ENCODE data around the gene ZNF808.
A peak's percentile ranks its signal among the peaks of the same experiment; 100 is the strongest.
"Not testable (repeated sequence)": the region's sequence is repeated elsewhere in the genome, so short reads cannot be mapped to it uniquely, and the experiment has no call there.

Gene ZNF808

DNA sequence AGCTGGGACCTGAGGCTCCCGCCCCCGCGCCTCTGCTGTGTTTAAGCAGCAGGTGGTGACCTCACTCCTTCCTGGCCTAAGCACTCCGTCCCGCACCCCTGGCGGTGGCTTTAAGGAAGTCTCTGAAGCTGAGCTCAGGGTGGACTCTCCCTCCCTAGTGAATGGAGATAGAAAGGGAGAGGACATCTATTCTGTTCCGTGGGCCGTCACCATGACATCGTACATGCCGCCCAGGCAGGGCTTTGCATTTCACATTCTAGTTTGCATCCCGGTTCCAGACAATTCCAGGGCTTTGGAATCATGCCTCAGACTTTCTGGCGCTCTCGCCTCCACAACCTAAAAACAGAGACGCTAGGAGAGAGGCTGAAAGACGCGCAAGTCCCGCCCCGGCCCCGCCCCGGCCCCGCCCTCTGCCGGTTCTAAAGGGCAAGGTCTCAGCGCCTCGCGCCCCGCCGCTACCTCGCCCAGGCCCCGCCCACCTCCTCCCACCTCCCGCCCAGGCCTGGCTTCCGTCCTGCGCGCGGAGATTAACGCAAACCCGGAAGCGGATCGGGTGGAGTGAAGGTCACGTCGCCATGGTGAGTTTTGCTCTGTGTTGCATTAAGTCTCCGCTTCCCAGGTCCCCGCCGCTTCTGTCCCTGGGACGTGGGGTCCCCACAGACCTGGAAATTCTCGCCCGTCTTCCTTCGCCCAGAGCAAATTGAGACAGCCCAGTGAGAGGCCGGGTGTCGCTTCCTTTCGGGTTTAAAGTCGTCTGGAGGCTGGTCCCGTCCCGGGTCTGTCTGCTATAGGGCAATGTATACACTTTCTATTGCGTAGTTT, at the start of gene ZNF808:
ZNF808 (plus strand) TSS at position 535 of the 822 bp plus-strand sequence. CDS start 15,617 bp downstream, outside the sequence.
- Mint-ChIP-seq H3K27ac (peak within 1 kb of the TSS; percentile 97), H3K27me3 (no peaks in the 10 kb centered on the region), H3K36me3 (peaks cover 10% of the 10 kb centered on the region), H3K9me3 (ENCODE audit: low read depth) (peaks cover under 1% of the 10 kb centered on the region), H3K4me3 (peak within 1 kb of the TSS; percentile 97), H3K4me1 (ENCODE audit: low read depth) (peaks cover 24% of the 10 kb centered on the region)

DNA sequence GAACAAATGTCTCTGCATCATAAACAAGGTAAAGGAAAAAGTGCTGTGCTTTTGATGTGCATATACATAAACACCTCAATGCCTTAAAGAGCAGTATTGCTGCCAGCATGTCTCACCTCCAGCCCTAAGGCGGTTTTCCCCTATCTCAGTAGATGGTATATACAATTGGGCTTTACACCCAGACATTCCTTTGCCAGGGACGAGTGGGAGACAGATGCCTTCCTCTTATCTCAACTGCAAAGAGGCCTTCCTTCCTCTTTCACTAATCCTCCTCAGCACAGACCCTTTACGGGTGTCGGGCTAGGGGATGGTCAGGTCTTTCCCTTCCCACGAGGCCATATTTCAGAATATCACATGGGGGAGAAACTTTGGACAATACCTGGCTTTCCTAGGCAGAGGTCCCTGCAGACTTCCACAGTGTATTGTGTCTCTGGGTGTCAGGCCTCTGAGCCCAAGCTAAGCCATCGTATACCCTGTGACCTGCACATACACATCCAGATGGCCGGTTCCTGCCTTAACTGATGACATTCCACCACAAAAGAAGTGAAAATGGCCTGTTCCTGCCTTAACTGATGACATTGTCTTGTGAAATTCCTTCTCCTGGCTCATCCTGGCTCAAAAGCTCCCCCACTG, 43.2 kb upstream of the ZNF808 start:
- H3K27me3 Mint-ChIP-seq; H3K27ac Mint-ChIP-seq; H3K4me1 Mint-ChIP-seq (ENCODE audit: low read depth); H3K4me3 Mint-ChIP-seq: not testable (repeated sequence)
- peaks cover 24% of the 10 kb centered on the region for H3K36me3 Mint-ChIP-seq
- H3K9me3 Mint-ChIP-seq (ENCODE audit: low read depth) = peaks cover 25% of the 10 kb centered on the region

DNA sequence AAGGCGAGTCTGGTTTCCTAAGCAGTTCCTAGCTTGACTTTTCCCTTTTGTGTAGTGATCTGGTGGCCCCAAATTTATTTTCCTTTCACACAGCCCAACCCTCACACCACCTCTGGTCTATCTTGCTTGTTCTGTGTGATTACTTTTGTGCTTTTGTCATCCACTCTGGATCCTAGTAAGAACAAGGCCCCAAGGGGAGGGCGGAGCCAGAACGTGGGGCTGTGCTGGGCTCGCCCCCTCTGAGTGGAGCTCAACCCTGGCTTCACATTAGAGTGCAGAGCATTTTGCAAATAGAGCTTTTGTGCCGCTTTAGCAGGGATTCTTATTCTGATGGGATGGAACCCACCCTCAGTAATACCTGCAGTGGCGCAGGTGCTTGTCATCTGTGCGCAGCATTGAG, 42.4 kb upstream of the ZNF808 start:
- peaks cover 25% of the 10 kb centered on the region for H3K9me3 Mint-ChIP-seq (ENCODE audit: low read depth)
- not testable (repeated sequence) for H3K27ac Mint-ChIP-seq; H3K27me3 Mint-ChIP-seq; H3K4me3 Mint-ChIP-seq; H3K4me1 Mint-ChIP-seq (ENCODE audit: low read depth)
- peaks cover 24% of the 10 kb centered on the region for H3K36me3 Mint-ChIP-seq

DNA sequence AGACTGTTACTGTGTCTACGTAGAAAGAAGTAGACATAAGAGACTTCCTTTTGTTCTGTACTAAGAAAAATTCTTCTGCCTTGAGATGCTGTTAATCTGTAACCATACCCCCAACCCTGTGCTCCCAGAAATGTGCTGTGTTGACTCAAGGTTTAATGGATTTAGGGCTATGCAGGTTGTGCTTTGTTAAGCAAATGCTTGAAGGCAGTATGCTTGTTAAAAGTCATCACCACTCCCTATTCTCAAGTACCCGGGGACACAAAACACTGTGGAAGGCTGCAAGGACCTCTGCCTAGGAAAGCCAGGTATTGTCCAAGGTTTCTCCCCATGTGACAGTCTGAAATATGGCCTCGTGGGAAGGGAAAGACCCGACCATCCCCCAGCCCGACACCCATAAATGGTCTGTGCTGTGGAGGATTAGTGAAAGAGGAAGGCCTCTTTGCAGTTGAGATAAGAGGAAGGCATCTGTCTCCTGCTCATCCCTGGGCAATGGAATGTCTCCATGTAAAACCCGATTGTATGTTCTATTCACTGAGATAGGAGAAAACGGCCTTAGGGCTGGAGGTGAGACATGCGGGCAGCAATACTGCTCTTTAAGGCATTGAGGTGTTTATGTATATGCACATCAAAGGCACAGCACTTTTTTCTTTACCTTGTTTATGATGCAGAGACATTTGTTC, 41.8 kb upstream of the ZNF808 start:
- H3K4me1 Mint-ChIP-seq (ENCODE audit: low read depth); H3K27ac Mint-ChIP-seq; H3K4me3 Mint-ChIP-seq; H3K27me3 Mint-ChIP-seq: not testable (repeated sequence)
- Mint-ChIP-seq H3K36me3 (peaks cover 24% of the 10 kb centered on the region), H3K9me3 (ENCODE audit: low read depth) (peaks cover 26% of the 10 kb centered on the region)

DNA sequence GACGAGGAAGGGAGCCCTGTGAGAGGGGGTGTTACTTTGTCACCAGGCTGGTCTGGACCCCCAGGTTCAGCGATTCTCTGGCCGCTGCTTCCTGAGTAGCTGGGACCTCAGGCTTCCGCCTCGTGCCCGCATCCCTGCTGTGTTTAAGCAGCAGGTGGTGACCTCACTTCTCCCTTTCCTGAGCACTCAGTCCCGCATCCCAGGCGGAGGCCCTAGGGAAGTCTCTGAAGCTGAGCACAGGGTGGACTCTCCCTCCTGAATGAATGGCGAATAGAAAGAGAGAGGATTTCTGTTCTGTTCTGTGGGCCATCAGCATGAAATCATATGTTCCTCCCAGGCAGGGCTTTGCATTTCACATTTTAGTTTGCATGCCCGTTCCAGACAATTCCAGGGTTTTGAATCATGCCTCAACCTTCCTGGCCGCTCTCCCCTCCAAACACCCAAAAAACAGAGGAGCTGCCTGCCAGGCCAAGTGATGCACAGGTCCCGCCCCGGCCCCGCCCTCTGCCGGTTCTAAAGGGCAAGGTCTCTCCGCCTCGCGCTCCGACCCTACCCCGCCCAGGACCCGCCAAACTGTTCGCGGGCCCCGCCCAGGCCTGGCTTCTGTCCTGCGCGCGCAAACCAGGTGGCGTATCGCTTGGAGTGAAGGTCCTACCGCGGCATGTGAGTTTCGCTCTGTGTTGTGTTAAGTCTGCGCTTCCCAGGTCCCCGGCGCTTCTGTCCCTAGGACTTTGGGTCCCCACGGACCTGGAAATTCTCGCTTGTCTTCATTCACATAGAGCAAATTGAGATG, 35.1 kb upstream of the ZNF808 start:
- H3K9me3 Mint-ChIP-seq (ENCODE audit: low read depth) = peaks cover 11% of the 10 kb centered on the region
- no peak overlapping the region for H3K27ac Mint-ChIP-seq
- H3K4me1 Mint-ChIP-seq (ENCODE audit: low read depth) = no peaks in the 10 kb centered on the region
- peaks cover 2% of the 10 kb centered on the region for H3K27me3 Mint-ChIP-seq
- H3K4me3 Mint-ChIP-seq = no peak overlapping the region
- H3K36me3 Mint-ChIP-seq = peaks cover 15% of the 10 kb centered on the region

DNA sequence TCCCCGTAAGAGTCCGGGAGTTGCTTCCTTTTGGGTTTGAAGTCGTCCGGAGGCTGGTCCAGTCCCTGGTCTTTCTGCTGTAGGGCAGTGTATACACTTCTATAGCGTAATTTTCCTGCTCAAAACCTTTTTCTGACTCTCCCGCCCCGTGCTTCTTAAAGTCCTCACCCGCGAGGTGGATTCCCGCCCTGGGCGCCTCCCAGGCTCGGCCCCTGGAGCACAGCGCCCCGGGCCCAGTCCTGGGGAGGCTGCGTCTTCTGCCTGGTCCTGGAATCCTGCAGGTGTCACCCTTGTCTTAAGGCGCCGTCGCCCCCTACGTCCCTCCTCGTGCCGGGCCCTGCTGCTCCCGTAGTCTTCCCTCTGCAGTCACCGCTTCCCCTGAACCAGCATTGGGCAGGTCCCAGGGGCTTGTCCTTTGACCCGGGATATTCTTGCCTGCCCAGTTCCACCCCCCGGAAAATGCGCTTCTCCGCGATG, 34.4 kb upstream of the ZNF808 start:
- H3K9me3 Mint-ChIP-seq (ENCODE audit: low read depth) = peaks cover 16% of the 10 kb centered on the region
- no peaks in the 10 kb centered on the region for H3K4me1 Mint-ChIP-seq (ENCODE audit: low read depth)
- H3K27me3 Mint-ChIP-seq = peaks cover 2% of the 10 kb centered on the region
- no peak overlapping the region for H3K4me3 Mint-ChIP-seq
- H3K36me3 Mint-ChIP-seq = peaks cover 20% of the 10 kb centered on the region
- H3K27ac Mint-ChIP-seq = no peak overlapping the region

DNA sequence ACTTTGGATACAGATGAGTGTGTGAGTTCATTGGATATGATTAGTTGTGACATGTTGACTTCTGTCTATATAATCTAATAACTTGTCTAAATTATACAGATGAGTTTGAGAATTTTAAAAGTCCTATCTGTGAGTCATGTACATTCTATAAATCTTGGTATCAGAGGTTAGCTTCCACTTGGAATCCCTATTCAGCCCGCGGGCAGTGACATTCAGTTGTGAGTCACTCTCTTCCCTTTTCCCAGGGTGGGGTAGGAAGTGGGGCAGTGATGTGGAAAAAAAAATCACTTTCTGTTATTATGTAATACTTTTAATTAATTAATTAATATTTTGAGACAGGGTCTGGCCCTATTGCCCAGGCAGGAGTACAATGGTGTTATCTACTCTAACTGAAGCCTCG, 33.0 kb upstream of the ZNF808 start:
- no peak overlapping the region for H3K4me3 Mint-ChIP-seq
- peaks cover 16% of the 10 kb centered on the region for H3K9me3 Mint-ChIP-seq (ENCODE audit: low read depth)
- H3K36me3 Mint-ChIP-seq = peaks cover 23% of the 10 kb centered on the region
- H3K27ac Mint-ChIP-seq = no peak overlapping the region
- H3K27me3 Mint-ChIP-seq = peaks cover 2% of the 10 kb centered on the region
- no peaks in the 10 kb centered on the region for H3K4me1 Mint-ChIP-seq (ENCODE audit: low read depth)

DNA sequence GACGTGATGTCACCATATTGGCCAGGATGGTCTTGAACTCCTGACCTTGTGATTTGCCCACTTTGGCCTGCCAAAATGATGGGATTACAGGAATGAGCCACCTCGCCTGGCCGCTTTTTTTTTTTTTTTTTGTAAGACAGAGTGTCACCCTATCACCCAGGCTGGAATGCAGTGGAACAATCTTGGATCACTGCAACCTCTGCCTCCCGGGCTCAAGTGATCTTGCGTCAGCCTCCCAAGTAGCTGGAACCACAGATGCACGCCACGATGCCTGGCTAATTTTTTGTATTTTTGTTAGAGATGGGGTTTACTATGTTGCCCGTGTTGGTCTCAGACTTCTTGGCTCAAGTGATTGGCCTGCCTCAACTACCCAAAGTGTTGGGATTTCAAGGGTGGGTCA, 28.9 kb upstream of the ZNF808 start:
- Mint-ChIP-seq H3K4me3 (no peak overlapping the region), H3K36me3 (peaks cover 33% of the 10 kb centered on the region), H3K9me3 (ENCODE audit: low read depth) (peaks cover 9% of the 10 kb centered on the region), H3K27me3 (peaks cover 2% of the 10 kb centered on the region), H3K4me1 (ENCODE audit: low read depth) (no peaks in the 10 kb centered on the region), H3K27ac (no peak overlapping the region)

DNA sequence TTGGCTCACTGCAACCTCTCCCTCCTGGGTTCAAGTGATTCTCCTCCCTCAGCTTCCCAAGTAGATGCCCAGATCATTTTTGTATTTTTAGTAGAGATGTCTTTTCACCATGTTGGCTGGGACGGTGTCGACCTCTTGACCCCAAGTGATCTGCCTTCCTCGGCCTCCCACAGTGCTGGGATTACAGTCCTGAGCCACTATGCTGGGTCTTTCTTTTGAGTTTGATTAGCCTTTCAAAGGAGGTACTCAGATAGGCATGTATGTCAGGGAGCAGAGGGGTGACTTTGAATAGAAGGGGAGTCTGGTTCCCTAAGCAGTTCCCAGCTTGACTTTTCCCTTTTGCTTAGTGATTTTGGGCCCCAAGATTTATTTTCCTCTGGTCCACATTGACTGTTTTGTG, 27.0 kb upstream of the ZNF808 start:
- H3K27me3 Mint-ChIP-seq; H3K4me1 Mint-ChIP-seq (ENCODE audit: low read depth); H3K27ac Mint-ChIP-seq; H3K9me3 Mint-ChIP-seq (ENCODE audit: low read depth); H3K4me3 Mint-ChIP-seq: not testable (repeated sequence)
- H3K36me3 Mint-ChIP-seq = peaks cover 36% of the 10 kb centered on the region

DNA sequence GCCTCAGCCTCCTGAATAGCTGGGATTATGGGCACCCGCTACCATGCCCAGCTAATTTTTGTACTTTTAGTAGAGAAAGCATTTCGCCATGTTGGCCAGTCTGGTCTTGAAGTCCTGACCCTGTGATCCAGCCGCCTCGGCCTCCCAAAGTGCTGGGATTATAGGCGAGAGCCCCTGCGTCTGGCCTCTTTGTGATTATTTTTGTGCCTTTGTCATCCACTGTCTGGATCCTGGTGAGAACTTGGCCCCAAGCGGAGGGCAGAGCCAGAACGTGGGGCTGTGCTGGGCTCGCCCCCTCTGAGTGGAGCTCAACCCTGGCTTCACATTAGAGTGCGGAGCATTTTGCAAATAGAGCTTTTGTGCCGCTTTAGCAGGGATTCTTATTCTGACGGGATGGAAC, 26.5 kb upstream of the ZNF808 start:
- not testable (repeated sequence) for H3K27me3 Mint-ChIP-seq; H3K4me1 Mint-ChIP-seq (ENCODE audit: low read depth); H3K4me3 Mint-ChIP-seq; H3K9me3 Mint-ChIP-seq (ENCODE audit: low read depth); H3K27ac Mint-ChIP-seq
- H3K36me3 Mint-ChIP-seq = peaks cover 41% of the 10 kb centered on the region

DNA sequence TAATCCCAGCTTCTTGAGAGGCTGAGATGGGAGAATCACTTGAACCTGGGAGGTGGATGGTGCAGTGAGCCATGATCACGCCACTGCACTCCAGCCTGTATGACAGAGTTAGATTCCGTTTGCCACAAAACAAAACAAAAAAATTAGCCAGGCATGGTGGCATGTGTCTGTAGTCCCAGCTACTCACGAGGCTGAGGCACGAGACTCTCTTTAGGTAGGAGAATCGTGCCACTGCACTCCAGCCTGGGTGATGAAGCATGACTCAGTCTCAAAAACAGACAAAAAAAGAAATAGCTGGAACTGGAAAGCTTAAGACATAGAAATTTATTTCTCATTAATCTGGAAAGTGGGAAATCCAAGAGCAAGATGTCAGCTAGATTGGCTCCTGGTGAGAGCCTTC, 20.2 kb upstream of the ZNF808 start:
- Mint-ChIP-seq H3K4me1 (ENCODE audit: low read depth) (no peaks in the 10 kb centered on the region), H3K27me3 (no peaks in the 10 kb centered on the region), H3K4me3 (no peak overlapping the region), H3K27ac (no peak overlapping the region), H3K36me3 (peaks cover 46% of the 10 kb centered on the region), H3K9me3 (ENCODE audit: low read depth) (peaks cover 21% of the 10 kb centered on the region)

DNA sequence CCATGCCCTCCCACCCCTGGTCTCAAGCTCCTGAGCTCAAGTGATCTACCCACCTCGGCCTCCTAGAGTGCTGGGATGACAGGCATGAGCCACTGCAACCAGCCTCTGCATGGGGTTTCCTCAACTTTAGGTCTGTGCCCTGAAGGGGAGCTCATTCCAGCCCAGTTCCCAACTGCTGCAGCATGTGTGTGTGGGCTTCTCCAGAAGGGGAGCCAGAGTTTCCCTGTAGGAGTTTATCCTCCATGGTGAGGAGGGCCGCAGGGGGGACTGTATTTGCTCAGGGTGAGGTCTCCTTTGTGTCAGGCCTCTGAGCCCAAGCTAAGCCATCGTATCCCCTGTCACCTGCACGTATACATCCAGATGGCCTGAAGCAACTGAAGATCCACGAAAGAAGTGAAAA, 11.3 kb upstream of the ZNF808 start:
- Mint-ChIP-seq H3K36me3 (peaks cover 44% of the 10 kb centered on the region), H3K27me3 (peaks cover 5% of the 10 kb centered on the region), H3K9me3 (ENCODE audit: low read depth) (peaks cover 35% of the 10 kb centered on the region), H3K4me1 (ENCODE audit: low read depth) (no peaks in the 10 kb centered on the region), H3K4me3 (no peak overlapping the region), H3K27ac (no peak overlapping the region)

DNA sequence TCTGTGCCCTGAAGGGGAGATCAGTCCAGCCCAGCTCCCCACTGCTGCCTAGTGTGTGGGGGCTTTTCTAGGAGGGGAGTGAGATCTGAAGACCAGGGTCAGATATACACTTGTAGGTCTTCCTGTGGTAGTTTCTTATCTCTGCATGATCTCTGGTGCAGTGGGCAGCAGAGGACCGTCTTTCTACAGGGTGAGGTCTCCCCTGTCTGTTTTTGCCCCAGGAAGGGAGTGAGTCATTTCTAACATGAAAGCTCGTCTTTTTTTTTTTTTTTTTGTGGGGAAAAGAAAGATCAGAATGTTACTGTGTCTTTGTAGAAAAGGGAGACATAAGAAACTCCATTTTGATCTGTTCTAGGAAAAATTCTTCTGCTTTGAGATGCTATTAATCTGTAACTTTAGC, 8.8 kb upstream of the ZNF808 start:
- H3K4me1 Mint-ChIP-seq (ENCODE audit: low read depth) = no peaks in the 10 kb centered on the region
- H3K36me3 Mint-ChIP-seq = peaks cover 35% of the 10 kb centered on the region
- no peak overlapping the region for H3K27ac Mint-ChIP-seq
- peaks cover 5% of the 10 kb centered on the region for H3K27me3 Mint-ChIP-seq
- H3K4me3 Mint-ChIP-seq = no peak overlapping the region
- H3K9me3 Mint-ChIP-seq (ENCODE audit: low read depth) = peaks cover 24% of the 10 kb centered on the region

DNA sequence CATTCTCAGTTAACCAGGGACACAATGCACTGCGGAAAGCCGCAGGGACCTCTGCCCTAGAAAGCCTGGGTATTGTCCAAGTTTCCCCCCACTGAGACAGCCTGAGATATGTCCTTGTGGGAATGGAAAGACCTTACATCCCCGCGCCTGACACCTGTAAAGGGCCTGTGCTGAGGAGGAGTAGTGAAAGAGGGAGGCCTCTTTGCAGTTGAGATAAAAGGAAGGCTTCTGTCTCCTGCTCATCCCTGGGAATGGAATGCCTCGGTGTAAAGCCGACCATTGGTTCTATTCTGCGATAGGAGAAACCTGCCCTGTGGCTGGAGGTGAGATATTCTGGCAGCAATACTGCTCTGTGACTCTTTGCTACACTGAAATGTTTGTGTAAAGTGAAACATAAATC, 8.3 kb upstream of the ZNF808 start:
- peaks cover 30% of the 10 kb centered on the region for H3K36me3 Mint-ChIP-seq
- not testable (repeated sequence) for H3K27ac Mint-ChIP-seq; H3K4me1 Mint-ChIP-seq (ENCODE audit: low read depth); H3K27me3 Mint-ChIP-seq; H3K4me3 Mint-ChIP-seq
- H3K9me3 Mint-ChIP-seq (ENCODE audit: low read depth) = peaks cover 20% of the 10 kb centered on the region

DNA sequence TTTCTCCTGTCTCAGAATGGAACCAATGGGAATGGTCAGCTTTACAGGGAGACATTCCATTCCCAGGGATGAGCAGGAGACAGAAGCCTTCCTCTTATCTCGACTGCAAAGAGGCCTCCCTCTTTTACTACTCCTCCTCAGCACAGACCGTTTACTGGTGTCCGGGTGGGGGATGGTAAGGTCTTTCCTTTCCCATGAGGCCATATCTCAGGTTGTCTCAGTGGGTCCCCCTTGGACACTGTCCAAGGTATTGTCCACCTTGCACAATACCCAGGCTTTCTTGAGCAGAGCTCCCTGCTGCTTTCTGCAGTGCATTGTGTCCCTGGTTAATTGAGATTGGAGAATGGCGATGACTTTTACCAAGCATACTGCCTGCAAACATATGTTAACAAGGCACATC, 7.5 kb upstream of the ZNF808 start:
- no peaks in the 10 kb centered on the region for H3K4me1 Mint-ChIP-seq (ENCODE audit: low read depth)
- peaks cover 28% of the 10 kb centered on the region for H3K36me3 Mint-ChIP-seq
- H3K9me3 Mint-ChIP-seq (ENCODE audit: low read depth) = peaks cover 18% of the 10 kb centered on the region

More for the DNA sequence above, 7.5 kb upstream of the ZNF808 start:
- Mint-ChIP-seq H3K27ac (no peak overlapping the region), H3K27me3 (peaks cover 5% of the 10 kb centered on the region), H3K4me3 (no peak overlapping the region)
